A549 (cell line): ENCODE measurements around the gene ZBTB11. TPM values are rescaled to one million over a fixed set of nuclear protein-coding genes. Genes with fewer than 3 reads are reported as not detected.
A peak's percentile ranks its signal among the peaks of the same experiment; 100 is the strongest.

Experiments
- ATAC-seq, 2 experiments: fragments of 200-7000 bp in 1 of 2; fragments of >200 bp in 1 of 2; cut with Nextera tagmentation in 1 of 2; cut with Tn5 transposase in 1 of 2; 3 replicates each; pipeline versions ENCODE4 v1.8.0 to v1.9.1; 2018 to 2020; ENCODE audit warnings: mild to moderate bottlenecking in 1 of 2, moderate library complexity in 1 of 2
- CTCF ChIA-PET: fragments of 300-600 bp; sonication (Branson Sonifier 250); formaldehyde crosslinking; extraction: SDS; loops from one replicate; lab custom pipeline; 2021; ENCODE audit warnings: antibody characterized with exemption, inconsistent platforms; lab: Yijun Ruan, JAX
- POLR2A ChIA-PET: fragments of 350-600 bp; formaldehyde crosslinking; extraction: SDS; loops from one replicate; lab custom pipeline; 2021; ENCODE audit warnings: antibody characterized with exemption, inconsistent platforms; lab: Yijun Ruan, JAX
- DNase-seq, 2 experiments: peaks; one replicate each; pipeline versions ENCODE4 v3.0.0 to v3.0.0-alpha.2; 2011 to 2016; ENCODE audit warnings: low read depth in 1 of 2, low spot score in 1 of 2
- FAIRE-seq: peaks from 2 replicates; lab custom pipeline; 2011; peaks lifted over from hg19 to GRCh38; lab: Jason Lieb, UNC
- H3K27ac ChIP-seq, 2 experiments: fragments of >200 bp; sonication (Bioruptor Twin); formaldehyde crosslinking; 3 replicates each; pipeline ENCODE4 v1.5.1; 2016 to 2017
- H3K4me1 ChIP-seq: fragments of >200 bp; sonication (Bioruptor Twin); formaldehyde crosslinking; 3 replicates; pipeline ENCODE4 v1.6.1; 2016
- H3K4me2 ChIP-seq: fragments of >200 bp; sonication (Bioruptor Twin); formaldehyde crosslinking; 3 replicates; pipeline ENCODE4 v1.6.1; 2016
- H3K4me3 ChIP-seq: fragments of >200 bp; sonication (Bioruptor Twin); formaldehyde crosslinking; 3 replicates; pipeline ENCODE4 v1.5.1; 2016
- H3K9me3 ChIP-seq: fragments of >200 bp; sonication (Bioruptor Twin); formaldehyde crosslinking; 3 replicates; pipeline ENCODE4 v1.6.1; 2016
- CEBPB ChIP-seq, 2 experiments: fragments of >200 bp in 1 of 2; sonication (Bioruptor Twin) in 1 of 2; formaldehyde crosslinking in 1 of 2; IDR thresholded peaks; 2 replicates each; pipeline ENCODE4 v1.6.1; 2012 to 2016
- CHD2 ChIP-seq: fragments of 150-350 bp; IDR thresholded peaks from 2 replicates; pipeline ENCODE4 v1.6.1; 2014; ENCODE audit warnings: low read length; ENCODE audit not compliant: partially characterized antibody
- ELK1 ChIP-seq: fragments of 150-350 bp; IDR thresholded peaks from 2 replicates; pipeline ENCODE4 v1.6.1; 2014; ENCODE audit warnings: low read depth, mild to moderate bottlenecking, low read length
- ESRRA ChIP-seq: fragments of 150-350 bp; IDR thresholded peaks from 2 replicates; pipeline ENCODE4 v1.6.1; 2014; ENCODE audit warnings: mild to moderate bottlenecking, low read length, borderline replicate concordance
- FOSB ChIP-seq: fragments of 250-450 bp; sonication (Bioruptor Pico); IDR thresholded peaks from 2 replicates; pipeline ENCODE4 v1.5.0; 2020; ENCODE audit warnings: mild to moderate bottlenecking, moderate library complexity
- FOSL2 ChIP-seq, 2 experiments: fragments of 450-650 bp in 1 of 2; fragments of >200 bp in 1 of 2; sonication (Bioruptor Twin) in 1 of 2; formaldehyde crosslinking; IDR thresholded peaks; 2 replicates each; pipeline versions ENCODE4 v1.5.0 to v1.6.1; 2016 to 2020; ENCODE audit warnings: mild to moderate bottlenecking in 1 of 2, moderate library complexity in 1 of 2
- FOXS1 ChIP-seq: fragments of 250-450 bp; sonication (Bioruptor Pico); IDR thresholded peaks from 2 replicates; pipeline ENCODE4 v1.5.0; 2020; ENCODE audit warnings: mild to moderate bottlenecking, moderate library complexity
- GATA3 ChIP-seq: IDR thresholded peaks from 2 replicates; pipeline ENCODE4 v1.6.1; 2012; ENCODE audit warnings: borderline replicate concordance
- HOXB5 ChIP-seq: fragments of 250-450 bp; sonication (Bioruptor Pico); IDR thresholded peaks from 2 replicates; pipeline ENCODE4 v1.5.0; 2020; ENCODE audit warnings: mild to moderate bottlenecking, moderate library complexity
- JUNB ChIP-seq: fragments of >200 bp; sonication (Bioruptor Twin); formaldehyde crosslinking; IDR thresholded peaks from 2 replicates; pipeline ENCODE4 v1.6.1; 2016
- NR3C1 ChIP-seq: fragments of >200 bp; sonication (Bioruptor Twin); formaldehyde crosslinking; IDR thresholded peaks from 3 replicates; pipeline ENCODE4 v1.6.1; 2017
- PBX3 ChIP-seq: IDR thresholded peaks from 2 replicates; pipeline ENCODE4 v1.6.1; 2012
- POLR2A ChIP-seq: IDR thresholded peaks from 2 replicates; pipeline ENCODE4 v1.6.1; 2012; ENCODE audit warnings: mild to moderate bottlenecking, low read length
- POLR2AphosphoS2 ChIP-seq: conservative IDR thresholded peaks from 2 replicates; pipeline ENCODE4 v1.6.1; 2012; ENCODE audit warnings: low read length, improper control_type of control experiment, inconsistent platforms
- RFX5 ChIP-seq: fragments of 450-650 bp; IDR thresholded peaks from 2 replicates; pipeline ENCODE4 v1.7.1; 2014; ENCODE audit warnings: antibody characterized with exemption, mild to moderate bottlenecking, moderate library complexity
- SMC3 ChIP-seq: fragments of >200 bp; sonication (Bioruptor Twin); formaldehyde crosslinking; IDR thresholded peaks from 3 replicates; pipeline ENCODE4 v1.6.1; 2018; ENCODE audit warnings: inconsistent platforms
- TP53 ChIP-seq: fragments of 250-450 bp; sonication (Bioruptor Pico); IDR thresholded peaks from 2 replicates; pipeline ENCODE4 v1.5.0; 2021; ENCODE audit warnings: mild to moderate bottlenecking, moderate library complexity
- ZNF302 ChIP-seq: fragments of 250-450 bp; sonication (Bioruptor Pico); IDR thresholded peaks from 2 replicates; pipeline ENCODE4 v1.9.0; 2021; ENCODE audit warnings: inconsistent platforms, mild to moderate bottlenecking, moderate library complexity
- WGBS: methylation state at CpG from one replicate; pipeline ENCODE4 v1.1.6; 2017; ENCODE audit errors: missing lambda C conversion rate; 5-methylcytosine and 5-hydroxymethylcytosine counted together
- polyA plus RNA-seq, 4 experiments: library from polyadenylated mRNA; depleted of rRNA in 3 of 4; stranded (reverse); fragments of >200 nt; fragmentation: RNase III in 1 of 4; extraction: RNeasy Plus Mini Kit Qiagen cat#74134 plus additional on column Dnase treatment in 1 of 4; gene quantifications; 2 replicates in 3 of 4; 3 replicates in 1 of 4; pipeline ENCODE4 v1.2.3, GENCODE V29; 2011 to 2017

Gene ZBTB11
- polyA plus RNA-seq, 2 of the 4 experiments (the other 2 are of a cell fraction), result 11.3 to 24.3 TPM

DNA sequence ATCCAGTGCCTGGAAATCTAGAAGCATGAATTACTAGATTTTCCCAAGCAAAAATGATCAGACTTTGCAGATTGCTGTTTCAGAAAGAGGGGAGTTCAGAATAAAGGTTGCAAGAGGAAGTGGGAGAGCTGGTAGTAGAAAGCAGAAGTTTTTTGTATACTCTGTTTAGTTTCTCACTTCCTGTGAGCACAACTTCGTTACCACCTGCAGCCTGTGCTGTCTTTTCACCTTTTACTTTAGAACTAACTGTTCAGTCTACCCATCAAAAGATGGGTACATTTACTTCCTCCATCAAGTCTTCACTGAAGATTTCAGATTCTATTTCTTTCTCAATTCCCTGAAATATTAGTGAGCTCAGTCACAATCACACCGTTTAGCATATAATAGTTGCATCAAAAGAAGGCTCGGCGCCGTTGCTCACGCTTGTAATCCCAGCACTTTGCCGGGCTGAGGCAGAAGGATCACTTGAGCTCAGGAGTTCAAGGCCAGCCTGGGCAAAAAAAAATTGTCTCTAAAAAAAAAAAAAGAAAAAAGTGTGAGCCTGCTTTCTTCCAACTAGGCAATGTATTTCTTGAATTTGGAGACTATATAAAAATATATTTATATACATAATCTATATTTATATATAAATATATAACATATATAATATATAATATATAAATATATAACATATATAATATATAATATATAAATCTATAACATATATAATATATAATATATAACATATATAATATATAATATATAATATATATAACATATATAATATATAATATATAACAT, 45.7 kb upstream of the ZBTB11 start (continued):
- TF ChIP-seq PBX3 (no peak), POLR2AphosphoS2 (no peak), POLR2A (no peak)

GRCh38 chr3:101720851-101721840, 44.2 kb upstream of the ZBTB11 start:
- no peak for DNase-seq
- Histone ChIP-seq H3K4me1 (peaks cover 6% of the 10 kb centered on the region), H3K4me3 (no peak overlapping the region), H3K4me2 (no peak overlapping the region), H3K9me3 (no peaks in the 10 kb centered on the region), H3K27ac (no peak overlapping the region)
- ChIA-PET POLR2A (interaction anchor here (0.6 to 0.7 kb wide), 2 partner anchors 8 to 36 kb away, joined by 3 to 6 read pairs; no protein-coding TSS in a partner anchor), CTCF (interaction anchor here (1.2 kb wide), 1 partner anchor 14 kb away, joined by 4 read pairs; no protein-coding TSS in a partner anchor)
- ATAC-seq, result no peak
- TF ChIP-seq TP53 (CRISPR knock-in tag) (no peak), FOXS1 (no peak), NR3C1 (no peak), FOSB (CRISPR knock-in tag) (no peak), CHD2 (no peak), FOSL2 (IDR thresholded peaks at IDR 0.05) (no peak), FOSL2 (CRISPR knock-in tag; IDR thresholded peaks at IDR 0.05) (no peak)
- WGBS, result 74% methylated on average over 10 of the region's 10 CpGs
- FAIRE-seq, result no peak

- FAIRE-seq (no peak), ATAC-seq (no peak), DNase-seq (no peak)
- TF ChIP-seq POLR2AphosphoS2 (no peak), HOXB5 (CRISPR knock-in tag) (no peak), CEBPB (IDR thresholded peaks at IDR 0.05) (peak; percentile 57 to 68; a peak in 3 of 4 replicates)
- ChIA-PET POLR2A (no interaction called here), CTCF (interaction anchor here (1.2 kb wide), 1 partner anchor 505 kb away, joined by 4 read pairs; no protein-coding TSS in a partner anchor)
- no peak overlapping the region for H3K4me2 ChIP-seq
- no peak overlapping the region for H3K4me3 ChIP-seq
- no peaks in the 10 kb centered on the region for H3K4me1 ChIP-seq
- no peak overlapping the region for H3K27ac ChIP-seq
- no peaks in the 10 kb centered on the region for H3K9me3 ChIP-seq
- WGBS, result 95% methylated on average over 3 of the region's 3 CpGs
These were observed 42.8 kb upstream of the ZBTB11 start for GRCh38 chr3:101719604-101720185.

DNA sequence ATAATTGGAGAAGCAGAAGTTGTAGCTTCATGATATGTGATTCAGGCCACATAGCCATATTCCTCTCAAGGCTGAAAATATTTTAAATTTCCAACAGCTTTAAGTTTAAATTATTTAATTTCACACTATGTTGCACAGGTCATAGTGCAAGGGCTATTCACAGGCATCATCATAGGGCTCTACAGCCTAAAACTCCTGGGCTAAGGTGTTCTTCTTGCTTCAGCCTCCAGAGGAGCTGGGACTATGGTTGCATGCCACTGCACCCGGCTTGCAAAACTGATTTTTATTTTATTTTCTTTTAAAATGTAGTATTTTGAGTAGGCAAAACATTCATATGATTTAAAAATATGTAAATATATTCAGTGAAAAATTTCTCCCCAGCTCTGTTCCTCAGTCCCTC, 41.5 kb upstream of the ZBTB11 start:
- no peak overlapping the region for H3K4me2 ChIP-seq
- TF ChIP-seq GATA3, result no peak
- no peak for TF ChIP-seq JUNB
- TF ChIP-seq SMC3, result no peak
- no peak for TF ChIP-seq ELK1
- no peak for TF ChIP-seq ESRRA
- TF ChIP-seq RFX5, result no peak
- no peak for TF ChIP-seq ZNF302 (CRISPR knock-in tag)
- ATAC-seq (0 out of 6 replicates have a peak, but pooled peaks of 1 of the 2 experiments have one; percentile 64), FAIRE-seq (no peak), DNase-seq (no peak)
- no peaks in the 10 kb centered on the region for H3K4me1 ChIP-seq
- CTCF ChIA-PET, result interaction anchor here (0.7 to 1.2 kb wide), 3 partner anchors 11 to 507 kb away, joined by 3 to 4 read pairs (median 4); no protein-coding TSS in a partner anchor
- POLR2A ChIA-PET, result no interaction called here
- WGBS, result 34% methylated on average over 1 of the region's 1 CpG
- no peak overlapping the region for H3K4me3 ChIP-seq
- no peaks in the 10 kb centered on the region for H3K9me3 ChIP-seq
- H3K27ac ChIP-seq, result no peak overlapping the region
